HG03354 (cell line): Measurements from ENCODE around the gene KIF3C.
"Not testable (repeated sequence)": the region's sequence is repeated elsewhere in the genome, so short reads cannot be mapped to it uniquely, and the experiment has no call there.

Experiments used
- ATAC-seq: cut with Tn5 transposase; IDR thresholded peaks from one replicate; pipeline ENCODE4 v1.9.1; 2021; ENCODE audit warnings: mild to moderate bottlenecking; ENCODE audit not compliant: unreplicated experiment, poor library complexity, severe bottlenecking

The KIF3C gene

GRCh38 chr2:26000561-26001082 is 18.3 kb upstream of the KIF3C start:
- ATAC-seq, result no peak

- not testable (repeated sequence) for ATAC-seq
Observed at GRCh38 chr2:25999406-25999805, 17.1 kb upstream of the KIF3C start.

- not testable (repeated sequence) for ATAC-seq
Observed at GRCh38 chr2:25998816-25999383, 16.6 kb upstream of the KIF3C start.

GRCh38 chr2:25996844-25997243 is 14.5 kb upstream of the KIF3C start:
- ATAC-seq, result no peak

GRCh38 chr2:25994509-25994908 is 12.2 kb upstream of the KIF3C start:
- ATAC-seq, result no peak

- no peak for ATAC-seq
Observed at GRCh38 chr2:25993049-25993448, 10.8 kb upstream of the KIF3C start.

GRCh38 chr2:25992556-25992955 is 10.3 kb upstream of the KIF3C start:
- no peak for ATAC-seq

GRCh38 chr2:25991965-25992364 is 9.7 kb upstream of the KIF3C start:
- no peak for ATAC-seq

GRCh38 chr2:25989154-25989553 is 6.9 kb upstream of the KIF3C start:
- no peak for ATAC-seq

- no peak for ATAC-seq
Observed at GRCh38 chr2:25988134-25988533, 5.8 kb upstream of the KIF3C start.

GRCh38 chr2:25983735-25984134 is 1.4 kb upstream of the KIF3C start:
- ATAC-seq, result no peak

GRCh38 chr2:25982968-25983280 is 627 bp upstream of the KIF3C start:
- no peak for ATAC-seq

GRCh38 chr2:25981596-25982272 is 563 bp downstream of the KIF3C start:
- peak; percentile 36 for ATAC-seq

GRCh38 chr2:25980951-25981350 is 1.3 kb downstream of the KIF3C start:
- no peak for ATAC-seq

- ATAC-seq, result no peak
Observed at GRCh38 chr2:25980076-25980887, 2.0 kb downstream of the KIF3C start.

GRCh38 chr2:25979001-25979400 is 3.3 kb downstream of the KIF3C start:
- ATAC-seq, result no peak

- ATAC-seq, result no peak
Observed at GRCh38 chr2:25977768-25978167, 4.5 kb downstream of the KIF3C start.

GRCh38 chr2:25976983-25977741 is 5.1 kb downstream of the KIF3C start:
- no peak for ATAC-seq

GRCh38 chr2:25972049-25972823 is 10.1 kb downstream of the KIF3C start:
- no peak for ATAC-seq
